Liver (tissue), 3 donors: ENCODE measurements around the gene RIMBP2.

Source experiments
- EGR1 ChIP-seq, 2 donors: IDR thresholded peaks; 2 replicates each; pipeline ENCODE4 v1.6.1; 2016 to 2018; ENCODE audit warnings: antibody characterized with exemption in 2 of 2, low read depth in 2 of 2
- FOXA2 ChIP-seq: IDR thresholded peaks from 2 replicates; pipeline ENCODE4 v1.6.1; 2016; ENCODE audit warnings: antibody characterized with exemption
- JUND ChIP-seq, 2 donors: IDR thresholded peaks; 2 replicates each; pipeline ENCODE4 v1.6.1; 2016; ENCODE audit warnings: antibody characterized with exemption in 2 of 2
- NR2F2 ChIP-seq: IDR thresholded peaks from 2 replicates; pipeline ENCODE4 v1.6.1; 2016; ENCODE audit warnings: antibody characterized with exemption
- RXRA ChIP-seq, 2 donors: IDR thresholded peaks; 2 replicates each; pipeline ENCODE4 v1.6.1; 2017 to 2018; ENCODE audit warnings: antibody characterized with exemption in 2 of 2, mild to moderate bottlenecking in 1 of 2
- YY1 ChIP-seq: IDR thresholded peaks from 2 replicates; pipeline ENCODE4 v1.6.1; 2016; ENCODE audit warnings: antibody characterized with exemption, mild to moderate bottlenecking
- TF ChIP-seq, protein P1 (sequence below): fragments of 150-350 bp; IDR thresholded peaks from 2 replicates; pipeline ENCODE4 v1.5.1; 2017; ENCODE audit warnings: improper control_type of control experiment, low read depth, low read length; ENCODE audit not compliant: missing input control
- TF ChIP-seq, protein P2 (sequence below): IDR thresholded peaks from 2 replicates; pipeline ENCODE4 v1.6.1; 2016; ENCODE audit warnings: antibody characterized with exemption
- TF ChIP-seq, protein P3 (sequence below): IDR thresholded peaks from 2 replicates; pipeline ENCODE4 v1.6.1; 2016; ENCODE audit warnings: antibody characterized with exemption, mild to moderate bottlenecking
- TF ChIP-seq, protein P4 (sequence below): IDR thresholded peaks from 2 replicates; pipeline ENCODE4 v1.6.1; 2016; ENCODE audit warnings: antibody characterized with exemption
- donor health status: healthy.
- donor health status: healthy.

DNA sequence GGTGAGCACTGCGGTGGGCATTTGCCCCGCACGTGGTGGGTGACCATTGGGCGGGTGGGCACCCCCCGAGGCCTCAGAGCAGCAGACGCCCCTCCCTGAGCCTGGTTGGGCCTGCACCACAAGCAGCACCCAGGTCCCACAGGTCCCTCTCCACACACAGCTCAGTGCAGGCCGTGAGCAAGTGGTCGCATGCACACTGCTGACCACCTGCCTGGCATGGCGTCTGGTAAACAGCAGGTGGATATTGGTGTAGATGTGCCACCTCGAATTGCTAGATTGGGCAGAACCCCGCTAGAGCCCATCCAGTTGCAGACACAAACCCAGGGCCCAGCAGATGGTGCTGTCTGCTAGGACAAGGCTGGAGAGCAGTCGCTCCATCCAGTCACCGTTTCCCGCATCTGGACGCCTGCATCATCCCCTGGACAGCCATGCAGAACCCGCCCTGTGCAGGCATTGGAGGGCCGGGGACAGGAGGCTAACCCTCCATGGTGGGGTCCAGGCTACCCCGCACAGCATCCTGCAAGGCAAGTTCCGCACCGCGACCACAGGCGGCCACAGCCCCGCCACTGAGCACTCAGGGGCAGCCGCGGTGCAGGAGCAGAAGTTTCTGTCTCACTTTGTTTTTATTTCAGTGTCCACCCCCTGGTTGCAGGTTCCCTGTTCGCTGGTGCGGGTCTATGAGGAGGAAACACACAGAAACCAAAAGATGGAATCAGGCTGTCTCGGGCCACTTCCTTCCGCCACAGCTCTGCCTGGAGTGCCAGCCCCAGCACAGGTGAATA lies 45.6 kb upstream of the RIMBP2 start:
- TF ChIP-seq, protein P1, sequence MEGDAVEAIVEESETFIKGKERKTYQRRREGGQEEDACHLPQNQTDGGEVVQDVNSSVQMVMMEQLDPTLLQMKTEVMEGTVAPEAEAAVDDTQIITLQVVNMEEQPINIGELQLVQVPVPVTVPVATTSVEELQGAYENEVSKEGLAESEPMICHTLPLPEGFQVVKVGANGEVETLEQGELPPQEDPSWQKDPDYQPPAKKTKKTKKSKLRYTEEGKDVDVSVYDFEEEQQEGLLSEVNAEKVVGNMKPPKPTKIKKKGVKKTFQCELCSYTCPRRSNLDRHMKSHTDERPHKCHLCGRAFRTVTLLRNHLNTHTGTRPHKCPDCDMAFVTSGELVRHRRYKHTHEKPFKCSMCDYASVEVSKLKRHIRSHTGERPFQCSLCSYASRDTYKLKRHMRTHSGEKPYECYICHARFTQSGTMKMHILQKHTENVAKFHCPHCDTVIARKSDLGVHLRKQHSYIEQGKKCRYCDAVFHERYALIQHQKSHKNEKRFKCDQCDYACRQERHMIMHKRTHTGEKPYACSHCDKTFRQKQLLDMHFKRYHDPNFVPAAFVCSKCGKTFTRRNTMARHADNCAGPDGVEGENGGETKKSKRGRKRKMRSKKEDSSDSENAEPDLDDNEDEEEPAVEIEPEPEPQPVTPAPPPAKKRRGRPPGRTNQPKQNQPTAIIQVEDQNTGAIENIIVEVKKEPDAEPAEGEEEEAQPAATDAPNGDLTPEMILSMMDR = peak; percentile 34
- TF ChIP-seq EGR1 (IDR thresholded peaks at IDR 0.05; ENCODE audit: low read depth in 2 of 2) (no peak), FOXA2 (no peak), JUND (IDR thresholded peaks at IDR 0.05) (no peak), YY1 (no peak), RXRA (IDR thresholded peaks at IDR 0.05) (no peak), NR2F2 (no peak)
- TF ChIP-seq, protein P2, sequence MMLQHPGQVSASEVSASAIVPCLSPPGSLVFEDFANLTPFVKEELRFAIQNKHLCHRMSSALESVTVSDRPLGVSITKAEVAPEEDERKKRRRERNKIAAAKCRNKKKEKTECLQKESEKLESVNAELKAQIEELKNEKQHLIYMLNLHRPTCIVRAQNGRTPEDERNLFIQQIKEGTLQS = no peak
- TF ChIP-seq, protein P3, sequence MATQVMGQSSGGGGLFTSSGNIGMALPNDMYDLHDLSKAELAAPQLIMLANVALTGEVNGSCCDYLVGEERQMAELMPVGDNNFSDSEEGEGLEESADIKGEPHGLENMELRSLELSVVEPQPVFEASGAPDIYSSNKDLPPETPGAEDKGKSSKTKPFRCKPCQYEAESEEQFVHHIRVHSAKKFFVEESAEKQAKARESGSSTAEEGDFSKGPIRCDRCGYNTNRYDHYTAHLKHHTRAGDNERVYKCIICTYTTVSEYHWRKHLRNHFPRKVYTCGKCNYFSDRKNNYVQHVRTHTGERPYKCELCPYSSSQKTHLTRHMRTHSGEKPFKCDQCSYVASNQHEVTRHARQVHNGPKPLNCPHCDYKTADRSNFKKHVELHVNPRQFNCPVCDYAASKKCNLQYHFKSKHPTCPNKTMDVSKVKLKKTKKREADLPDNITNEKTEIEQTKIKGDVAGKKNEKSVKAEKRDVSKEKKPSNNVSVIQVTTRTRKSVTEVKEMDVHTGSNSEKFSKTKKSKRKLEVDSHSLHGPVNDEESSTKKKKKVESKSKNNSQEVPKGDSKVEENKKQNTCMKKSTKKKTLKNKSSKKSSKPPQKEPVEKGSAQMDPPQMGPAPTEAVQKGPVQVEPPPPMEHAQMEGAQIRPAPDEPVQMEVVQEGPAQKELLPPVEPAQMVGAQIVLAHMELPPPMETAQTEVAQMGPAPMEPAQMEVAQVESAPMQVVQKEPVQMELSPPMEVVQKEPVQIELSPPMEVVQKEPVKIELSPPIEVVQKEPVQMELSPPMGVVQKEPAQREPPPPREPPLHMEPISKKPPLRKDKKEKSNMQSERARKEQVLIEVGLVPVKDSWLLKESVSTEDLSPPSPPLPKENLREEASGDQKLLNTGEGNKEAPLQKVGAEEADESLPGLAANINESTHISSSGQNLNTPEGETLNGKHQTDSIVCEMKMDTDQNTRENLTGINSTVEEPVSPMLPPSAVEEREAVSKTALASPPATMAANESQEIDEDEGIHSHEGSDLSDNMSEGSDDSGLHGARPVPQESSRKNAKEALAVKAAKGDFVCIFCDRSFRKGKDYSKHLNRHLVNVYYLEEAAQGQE = no peak
- TF ChIP-seq, protein P4, sequence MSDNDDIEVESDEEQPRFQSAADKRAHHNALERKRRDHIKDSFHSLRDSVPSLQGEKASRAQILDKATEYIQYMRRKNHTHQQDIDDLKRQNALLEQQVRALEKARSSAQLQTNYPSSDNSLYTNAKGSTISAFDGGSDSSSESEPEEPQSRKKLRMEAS = no peak
